HG03135 (cell line): ENCODE results near the gene FOXL2.

Experiments used
- ATAC-seq: cut with Tn5 transposase; IDR thresholded peaks from one replicate; pipeline ENCODE4 v1.9.1; 2021; ENCODE audit warnings: mild to moderate bottlenecking, moderate library complexity; ENCODE audit not compliant: unreplicated experiment

The FOXL2 gene

GRCh38 chr3:138945709-138946662, 951 bp downstream of the FOXL2 start:
- ATAC-seq = no peak

DNA sequence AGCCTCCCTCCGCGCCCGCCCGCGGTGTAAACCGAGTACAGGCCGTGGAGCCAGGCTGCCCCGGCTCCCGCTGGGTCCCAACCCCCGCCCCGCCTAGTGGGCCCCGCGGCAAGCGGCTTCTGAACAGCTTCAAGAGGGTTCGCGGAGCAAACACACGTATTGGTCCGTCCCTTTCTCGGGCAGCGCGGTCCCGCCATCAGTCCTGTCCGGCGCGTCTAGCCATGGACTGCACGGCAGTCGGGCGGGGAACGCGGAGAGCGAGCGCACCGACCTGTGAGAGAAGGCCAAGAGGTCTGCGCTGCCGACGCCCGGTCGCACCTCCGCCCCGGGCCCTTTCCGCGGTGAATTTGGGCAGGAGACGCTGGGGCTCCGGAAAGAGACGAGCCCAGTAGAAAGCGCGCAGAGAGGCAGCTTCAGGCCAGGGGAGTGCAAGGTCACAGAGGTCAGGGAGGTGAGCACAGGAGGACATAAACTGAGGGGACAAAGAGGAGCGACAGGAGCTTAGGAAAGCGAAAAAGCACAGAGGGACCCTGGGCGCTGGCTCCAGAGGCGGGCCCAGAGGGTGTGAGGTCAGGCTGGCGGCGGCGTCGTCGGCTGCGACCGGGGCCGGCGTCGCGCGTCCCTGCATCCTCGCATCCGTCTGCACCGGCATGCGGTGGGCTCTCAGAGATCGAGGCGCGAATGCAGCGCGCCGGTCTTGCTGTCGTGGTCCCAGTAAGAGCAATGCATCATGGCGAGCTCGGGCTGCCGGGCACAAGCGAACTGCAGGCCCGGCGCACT, 1.8 kb downstream of the FOXL2 start:
- ATAC-seq = no peak

- no peak for ATAC-seq
These were observed 2.3 kb downstream of the FOXL2 start for GRCh38 chr3:138944654-138944928.

GRCh38 chr3:138943724-138944653, 2.9 kb downstream of the FOXL2 start:
- ATAC-seq = no peak

DNA sequence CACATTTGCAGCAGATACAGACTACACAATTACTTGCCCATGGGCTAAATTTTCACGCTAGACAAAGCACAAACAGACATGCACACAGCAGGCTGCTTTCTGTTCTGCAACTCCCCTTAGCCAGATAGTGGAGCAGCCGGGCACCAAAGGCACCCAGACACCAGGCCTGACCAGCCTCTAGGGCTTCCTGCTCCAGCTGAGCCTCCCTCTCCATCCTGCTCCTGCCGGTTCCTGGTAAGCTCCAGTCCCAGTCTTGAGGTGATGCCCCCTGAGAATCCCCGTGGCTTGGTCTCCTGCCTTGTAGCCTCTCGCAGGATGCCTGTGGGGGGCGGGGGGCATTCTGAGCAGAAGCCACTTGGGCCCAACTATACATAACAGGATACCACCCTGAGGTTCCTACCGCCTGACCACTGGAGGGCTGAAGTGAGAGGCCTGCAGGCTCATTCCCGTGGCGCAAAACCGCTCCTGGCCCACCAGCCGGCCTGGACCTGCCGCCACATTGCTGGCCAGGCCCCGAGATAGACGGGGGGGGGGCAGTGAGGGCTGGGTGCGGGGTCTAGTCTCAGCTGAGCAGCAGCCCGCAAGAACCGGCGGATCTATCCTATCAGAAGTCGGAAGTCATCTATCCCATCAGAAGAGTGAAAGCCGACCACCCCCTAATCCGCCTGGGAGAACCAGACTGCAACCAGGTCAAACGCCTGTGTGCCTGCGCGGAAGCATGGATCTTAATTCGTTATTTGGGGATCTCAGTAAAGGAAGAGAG, 3.9 kb downstream of the FOXL2 start:
- ATAC-seq = no peak

DNA sequence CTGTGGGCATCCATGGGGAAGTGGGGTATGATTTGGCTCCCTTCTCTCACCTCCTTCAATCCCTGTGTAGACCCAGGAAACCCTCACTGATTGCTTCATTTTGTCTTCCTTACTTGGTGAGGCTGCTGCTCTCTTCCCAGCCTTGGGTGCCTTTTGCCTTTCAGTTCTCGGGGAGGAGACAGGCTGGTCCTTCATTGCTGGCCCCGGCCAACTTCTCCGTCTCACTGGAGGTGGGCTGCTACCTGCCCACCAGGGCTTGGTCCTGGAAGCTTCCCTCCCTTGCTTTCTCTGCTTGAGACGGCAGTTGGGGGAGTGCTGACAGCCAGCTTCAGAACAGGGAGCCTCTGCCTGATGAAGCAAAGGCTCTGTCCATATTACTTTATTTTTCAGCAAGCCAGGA, 4.7 kb downstream of the FOXL2 start:
- ATAC-seq = no peak

DNA sequence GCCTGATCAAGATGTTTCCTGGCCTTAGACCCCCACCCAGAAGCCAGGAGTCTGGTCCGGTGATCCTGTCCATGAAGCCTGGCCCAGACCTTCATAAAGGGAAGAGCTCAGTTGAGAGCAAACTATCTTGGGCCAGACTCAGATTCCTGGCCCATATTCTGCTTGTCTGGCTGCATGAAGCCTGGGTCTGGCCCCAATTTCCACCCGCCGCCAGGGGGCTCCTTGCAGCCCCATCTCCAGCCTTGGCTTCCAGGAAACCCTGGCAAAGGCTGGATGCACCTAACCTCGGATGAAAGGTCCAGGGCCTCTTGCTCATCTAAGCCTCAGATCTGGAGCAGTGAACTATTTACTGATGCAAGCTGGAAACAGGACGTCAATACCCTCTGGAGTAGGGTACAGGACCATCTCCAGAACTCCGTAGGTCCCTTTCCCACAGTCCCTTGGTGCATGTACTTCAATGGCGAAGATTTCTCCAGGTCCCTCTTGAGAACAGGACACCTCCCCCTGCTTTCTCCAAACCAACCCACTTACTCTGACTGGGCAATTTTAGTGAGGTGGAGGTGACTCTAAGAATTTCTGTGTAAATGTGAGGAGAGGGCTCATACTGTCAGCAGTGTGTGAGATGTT, 5.6 kb downstream of the FOXL2 start:
- ATAC-seq = no peak

- ATAC-seq = no peak
These were observed 6.5 kb downstream of the FOXL2 start for GRCh38 chr3:138940446-138940845.

GRCh38 chr3:138939561-138940241, 7.2 kb downstream of the FOXL2 start:
- ATAC-seq = no peak

- no peak for ATAC-seq
These were observed 7.9 kb downstream of the FOXL2 start for GRCh38 chr3:138938877-138939560.

DNA sequence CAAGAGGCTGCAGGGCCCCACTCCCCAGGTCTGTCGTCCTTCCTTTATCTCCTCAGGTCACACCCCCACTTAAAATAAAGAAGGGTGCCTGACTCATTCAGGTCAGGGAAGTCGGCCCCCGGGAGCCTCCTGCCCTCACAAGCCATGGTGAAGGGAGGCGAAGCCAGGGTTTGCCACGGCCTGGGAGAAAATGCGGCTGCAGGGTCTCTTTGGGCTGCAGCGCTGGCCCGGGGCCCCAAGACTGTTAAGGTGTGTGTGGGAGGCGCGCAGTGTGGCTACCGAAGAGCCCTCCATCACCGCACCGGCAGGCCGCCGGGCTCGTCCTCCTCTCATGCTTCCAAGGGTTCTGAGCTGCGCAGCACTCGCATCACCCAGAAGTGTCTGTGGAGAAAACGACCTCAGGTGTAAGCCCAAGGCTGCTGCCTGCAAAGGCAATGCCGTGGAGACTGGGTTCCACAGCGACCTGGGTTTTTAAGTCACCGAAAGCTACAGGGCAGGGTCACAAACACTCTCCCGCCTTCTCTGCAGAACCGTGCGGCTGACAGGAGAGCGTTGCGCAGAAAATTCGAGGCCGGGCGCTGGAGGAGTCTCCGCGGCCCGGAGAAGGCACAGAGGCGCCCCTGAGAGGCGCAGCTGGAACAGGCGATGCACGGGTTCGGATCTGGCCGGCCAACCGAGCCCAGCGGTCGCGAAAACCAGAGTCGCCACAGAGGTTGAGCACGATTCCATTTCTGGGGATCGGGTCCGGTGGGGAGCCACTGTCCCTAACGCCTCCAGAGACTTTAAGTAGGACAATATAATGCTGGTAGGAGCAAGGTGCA, 8.7 kb downstream of the FOXL2 start:
- no peak for ATAC-seq

- ATAC-seq = no peak
These were observed 9.3 kb downstream of the FOXL2 start for GRCh38 chr3:138937690-138938055.

DNA sequence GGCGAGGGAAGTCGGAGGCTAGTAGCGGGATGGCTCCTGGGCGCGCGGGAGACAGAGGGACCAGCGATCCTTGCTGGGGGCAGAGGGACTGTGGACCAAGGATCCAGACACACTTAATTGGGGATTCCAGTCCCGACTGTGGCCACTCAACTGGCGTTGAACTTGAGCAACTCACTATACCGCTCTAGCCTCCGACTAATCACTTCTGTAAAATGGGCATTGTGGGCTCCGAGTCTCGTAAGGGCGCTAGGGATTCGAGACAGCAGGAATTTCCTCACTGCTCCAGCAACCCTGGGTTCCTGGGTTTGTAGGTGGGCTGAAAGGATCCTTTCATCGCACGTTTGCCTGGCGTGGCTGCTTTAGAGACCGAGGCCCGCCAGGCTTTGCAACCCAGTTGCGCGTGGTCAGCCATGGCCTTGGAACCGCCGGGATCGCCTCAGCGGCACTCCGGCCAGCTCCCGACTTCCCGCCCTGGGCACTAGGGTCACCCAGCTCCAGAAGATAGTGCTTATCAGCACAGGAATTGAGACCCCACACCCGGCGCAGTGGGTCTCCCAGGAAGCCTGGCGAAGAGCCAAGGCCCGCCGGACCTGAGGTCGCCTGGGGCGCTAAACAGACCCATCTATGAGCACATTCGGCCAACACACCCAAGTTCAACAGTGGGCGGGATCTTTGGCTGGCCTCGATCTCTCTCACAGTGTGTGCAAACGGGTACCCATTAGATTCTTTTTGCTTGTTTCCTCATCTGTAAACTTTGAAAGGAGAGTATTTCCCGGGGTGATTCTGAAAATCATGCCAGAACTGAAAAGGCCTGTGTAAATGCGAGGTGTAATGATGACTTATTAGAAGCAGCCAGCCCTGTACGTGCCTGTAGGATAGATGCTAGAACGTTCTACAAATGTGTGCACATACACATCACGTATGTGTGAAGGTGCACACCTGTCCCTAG, 9.9 kb downstream of the FOXL2 start:
- ATAC-seq = no peak

DNA sequence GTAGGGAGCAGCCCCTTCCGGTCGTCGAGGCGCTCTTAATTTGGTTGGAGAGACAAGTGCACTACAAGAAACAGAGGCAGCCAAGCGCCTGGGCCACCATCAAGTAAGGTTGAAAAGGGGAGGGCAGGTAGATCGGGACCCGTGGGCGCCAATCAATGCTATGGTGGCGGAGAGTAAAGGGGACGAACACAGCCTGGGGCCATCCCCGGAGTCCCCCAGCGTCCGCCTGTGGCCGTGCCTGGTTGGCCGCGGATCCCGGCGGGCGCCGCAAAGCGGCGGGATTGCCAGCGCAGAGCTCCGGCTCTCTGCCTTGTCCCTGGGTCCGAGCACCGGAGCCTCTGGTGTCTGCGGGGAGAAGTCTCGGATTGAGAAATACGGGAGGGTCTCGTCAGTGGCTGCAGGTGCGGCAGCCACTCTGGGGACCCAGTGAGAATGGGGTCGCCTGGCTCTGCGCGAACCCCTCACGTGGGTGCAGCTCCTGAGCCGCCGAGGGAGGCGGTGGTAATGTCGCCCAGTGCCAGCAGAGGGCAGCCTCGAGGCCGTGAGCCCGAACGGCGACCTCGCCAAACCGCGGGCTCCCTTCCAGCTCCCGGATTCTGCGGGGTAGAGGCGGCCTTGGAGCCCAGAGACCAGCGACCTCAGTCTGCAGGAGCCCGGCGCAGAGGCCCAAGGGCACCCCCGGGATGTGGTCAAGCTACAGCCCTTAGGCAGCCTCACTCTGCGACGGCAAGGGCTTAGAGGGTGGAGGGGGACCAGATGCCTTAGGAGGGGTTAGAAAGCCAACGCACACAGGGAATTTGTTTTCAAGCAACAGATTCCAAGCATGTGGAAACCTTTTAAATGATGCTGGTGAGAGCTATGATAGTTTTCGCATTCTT, 10.8 kb downstream of the FOXL2 start:
- ATAC-seq = peak; percentile 70

- ATAC-seq = no peak
These were observed 11.5 kb downstream of the FOXL2 start for GRCh38 chr3:138935505-138935862.
